HepG2 (cell line): Measurements from ENCODE around the gene DENND4C. TPM values are rescaled to one million over a fixed set of nuclear protein-coding genes. Genes with fewer than 3 reads are reported as not detected.

Experiments used
- ATAC-seq: fragments of 200-7000 bp; cut with Tn5 transposase; 3 replicates; pipeline ENCODE4 v1.9.1; 2020; ENCODE audit warnings: mild to moderate bottlenecking, moderate library complexity
- BruUV-seq: library from RNA; stranded (reverse); fragments of 400-500 nt; replicated peaks from 2 replicates; lab custom pipeline; 2021; lab: Mats Ljungman, UMichigan
- CTCF ChIA-PET: fragments of 300-600 bp; formaldehyde crosslinking; extraction: SDS; loops from one replicate; lab custom pipeline; 2021; ENCODE audit warnings: low total read pairs, inconsistent platforms, low intra/inter-chr PET ratio; lab: Yijun Ruan, JAX
- POLR2A ChIA-PET: fragments of 350-600 bp; sonication (Branson Sonifier 250); formaldehyde crosslinking; loops from one replicate; lab custom pipeline; 2020; ENCODE audit warnings: antibody characterized with exemption, inconsistent platforms; lab: Yijun Ruan, JAX
- DNase-seq: peaks from one replicate; pipeline ENCODE4 v3.0.0-alpha.2; 2015; ENCODE audit warnings: low spot score
- FAIRE-seq: peaks from 3 replicates; lab custom pipeline; 2011; peaks lifted over from hg19 to GRCh38; lab: Jason Lieb, UNC
- H2AFZ ChIP-seq: one replicate; pipeline ENCODE4 v1.6.1; 2011; ENCODE audit warnings: low read length, inconsistent platforms
- H3K27ac ChIP-seq: fragments of 300-600 bp; 3 replicates; pipeline ENCODE4 v1.8.0; 2011; ENCODE audit warnings: mixed run types, mild to moderate bottlenecking, mixed read lengths, low read length, inconsistent platforms; ENCODE audit not compliant: insufficient read depth; ENCODE audit errors: extremely low read length
- H3K27me3 ChIP-seq, 2 experiments: fragments of 200-600 bp in 1 of 2; 2 replicates in 1 of 2; 3 replicates in 1 of 2; pipeline versions ENCODE4 v1.6.0 to v1.8.0; 2011; ENCODE audit warnings: low read length in 2 of 2, mild to moderate bottlenecking in 2 of 2, moderate library complexity in 2 of 2, inconsistent platforms in 1 of 2; ENCODE audit not compliant: insufficient read depth in 2 of 2, control insufficient read depth in 1 of 2
- H3K36me3 ChIP-seq, 2 experiments: fragments of 200-600 bp in 1 of 2; replicated peaks in 1 of 2; 2 replicates in 1 of 2; 3 replicates in 1 of 2; pipeline versions ENCODE4 v1.5.1 to v1.8.0; 2011; ENCODE audit warnings: low read length in 2 of 2, inconsistent platforms in 1 of 2; ENCODE audit not compliant: insufficient read depth in 2 of 2, control insufficient read depth in 1 of 2
- H3K4me1 ChIP-seq: 2 replicates; pipeline ENCODE4 v1.5.1; 2012; ENCODE audit warnings: low read length, inconsistent platforms; ENCODE audit not compliant: insufficient read depth
- H3K4me2 ChIP-seq: 2 replicates; pipeline ENCODE4 v1.6.0; 2011; ENCODE audit warnings: low read depth, low read length, inconsistent platforms
- H3K4me3 ChIP-seq, 3 experiments: fragments of 200-600 bp in 1 of 3; sonication (generic), shearing (Covaris generic) in 1 of 3; replicated peaks in 1 of 3; 2 replicates each; pipeline ENCODE4 v1.5.1; 2011 to 2016; ENCODE audit warnings: low read length in 3 of 3, inconsistent platforms in 2 of 3, low read depth in 2 of 3, mild to moderate bottlenecking in 2 of 3, control low read depth in 1 of 3, mixed read lengths in 1 of 3; ENCODE audit not compliant: insufficient read depth in 1 of 3
- H3K79me2 ChIP-seq: one replicate; pipeline ENCODE4 v1.6.1; 2011; ENCODE audit warnings: low read length, inconsistent platforms; ENCODE audit not compliant: insufficient read depth
- H3K9ac ChIP-seq: 2 replicates; pipeline ENCODE4 v1.6.0; 2011; ENCODE audit warnings: mild to moderate bottlenecking, low read depth, low read length, inconsistent platforms; ENCODE audit not compliant: insufficient read depth
- H3K9me3 ChIP-seq: 2 replicates; pipeline ENCODE4 v1.5.1; 2012; ENCODE audit warnings: mild to moderate bottlenecking, low read length
- H4K20me1 ChIP-seq: 2 replicates; pipeline ENCODE4 v1.6.0; 2011; ENCODE audit warnings: inconsistent platforms, mild to moderate bottlenecking, low read length, moderate library complexity; ENCODE audit not compliant: insufficient read depth
- BRD4 ChIP-seq: sonication (generic); formaldehyde crosslinking; IDR thresholded peaks from 2 replicates; pipeline ENCODE4 v1.4.0; 2020; ENCODE audit warnings: missing genetic modification reagents
- RFXAP ChIP-seq: sonication (generic); formaldehyde crosslinking; IDR thresholded peaks from 2 replicates; pipeline ENCODE4 v1.4.0; 2020; ENCODE audit warnings: missing genetic modification reagents, borderline replicate concordance
- TEF ChIP-seq: sonication (generic); formaldehyde crosslinking; IDR thresholded peaks from 2 replicates; pipeline ENCODE4 v1.5.0; 2020; ENCODE audit warnings: missing genetic modification reagents
- ZNF441 ChIP-seq: sonication (generic); formaldehyde crosslinking; IDR thresholded peaks from 2 replicates; pipeline ENCODE4 v1.7.0; 2021; ENCODE audit warnings: missing genetic modification reagents, borderline replicate concordance
- WGBS: methylation state at CpG from one replicate; pipeline ENCODE4 v1.1.6; 2017; ENCODE audit warnings: low lambda C conversion rate; 5-methylcytosine and 5-hydroxymethylcytosine counted together
- in situ Hi-C: cut with HindIII; loops from 2 replicates; pipeline ENCODE4 v1.10.0; 2017; ENCODE audit warnings: low pct_unique_long_range_greater_than_20kb; ENCODE audit not compliant: extremely low pct_ligation_motif_present
- intact Hi-C: fragments of 100-400 bp; cut with micrococcal nuclease; formaldehyde crosslinking; loops from one replicate; pipeline ENCODE4 v1.10.0; 2022; ENCODE audit not compliant: unreplicated experiment
- polyA plus RNA-seq, 8 experiments: library from polyadenylated mRNA; depleted of rRNA in 3 of 8; stranded (reverse) in 7 of 8; unstranded in 1 of 8; fragments of >200 nt; fragmentation: Illumina TruSeq in 4 of 8; extraction: Trizol in 4 of 8; gene quantifications; 2 replicates each; pipeline versions ENCODE4 v1.2.1 to v1.2.3, GENCODE V29; 2011 to 2016; ENCODE audit warnings: low read depth in 4 of 8, missing spikeins in 1 of 8, mixed read lengths in 1 of 8; ENCODE audit not compliant: insufficient read depth in 1 of 8
- total RNA-seq, 5 experiments: library from RNA; depleted of rRNA; stranded (reverse); fragments of >200 nt; fragmentation: Illumina TruSeq; extraction: Trizol; gene quantifications; 2 replicates each; pipeline ENCODE4 v1.2.3, GENCODE V29; 2016; ENCODE audit warnings: low read depth in 1 of 5
- TF ChIP-seq, protein P1 (sequence below): sonication (generic); formaldehyde crosslinking; IDR thresholded peaks from 2 replicates; pipeline ENCODE4 v1.4.0; 2020; ENCODE audit warnings: mild to moderate bottlenecking, missing genetic modification reagents

DENND4C gene
- total and polyA plus RNA-seq, 2 of the 13 experiments (the other 11 are each of a cell fraction or from before 2014, with no cell fraction given), result 19.1 to 27.2 TPM

- ATAC-seq, result no peak
- no peaks in the 10 kb centered on the region for H3K27me3 ChIP-seq
- DNase-seq, result no peak
These were observed 21.8 kb downstream of the DENND4C start for GRCh38 chr9:19252174-19252884.

More at GRCh38 chr9:19252174-19252884, 21.8 kb downstream of the DENND4C start:
- Histone ChIP-seq H3K4me3 (no peak overlapping the region), H3K9me3 (no peaks in the 10 kb centered on the region), H3K4me1 (peaks cover 30% of the 10 kb centered on the region), H4K20me1 (peaks cover 17% of the 10 kb centered on the region; the same call in 1 of the 2 replicates), H2AFZ (no peak overlapping the region), H3K9ac (no peak overlapping the region), H3K79me2 (peaks cover 72% of the 10 kb centered on the region), H3K4me2 (no peak overlapping the region), H3K36me3 (no peaks in the 10 kb centered on the region)
- CTCF ChIA-PET, result no interaction called here
- FAIRE-seq, result no peak
- intact Hi-C loops, result no loop called here
- BruUV-seq, result no TSS peak
- 95% methylated on average over 7 of the region's 7 CpGs for WGBS
- POLR2A ChIA-PET, result interaction anchor here (0.9 kb wide), 1 partner anchor 203 kb away, joined by 3 read pairs; no protein-coding TSS in a partner anchor
- no peak for TF ChIP-seq TEF (CRISPR knock-in tag)
- no peak for TF ChIP-seq ZNF441
- TF ChIP-seq, protein P1, sequence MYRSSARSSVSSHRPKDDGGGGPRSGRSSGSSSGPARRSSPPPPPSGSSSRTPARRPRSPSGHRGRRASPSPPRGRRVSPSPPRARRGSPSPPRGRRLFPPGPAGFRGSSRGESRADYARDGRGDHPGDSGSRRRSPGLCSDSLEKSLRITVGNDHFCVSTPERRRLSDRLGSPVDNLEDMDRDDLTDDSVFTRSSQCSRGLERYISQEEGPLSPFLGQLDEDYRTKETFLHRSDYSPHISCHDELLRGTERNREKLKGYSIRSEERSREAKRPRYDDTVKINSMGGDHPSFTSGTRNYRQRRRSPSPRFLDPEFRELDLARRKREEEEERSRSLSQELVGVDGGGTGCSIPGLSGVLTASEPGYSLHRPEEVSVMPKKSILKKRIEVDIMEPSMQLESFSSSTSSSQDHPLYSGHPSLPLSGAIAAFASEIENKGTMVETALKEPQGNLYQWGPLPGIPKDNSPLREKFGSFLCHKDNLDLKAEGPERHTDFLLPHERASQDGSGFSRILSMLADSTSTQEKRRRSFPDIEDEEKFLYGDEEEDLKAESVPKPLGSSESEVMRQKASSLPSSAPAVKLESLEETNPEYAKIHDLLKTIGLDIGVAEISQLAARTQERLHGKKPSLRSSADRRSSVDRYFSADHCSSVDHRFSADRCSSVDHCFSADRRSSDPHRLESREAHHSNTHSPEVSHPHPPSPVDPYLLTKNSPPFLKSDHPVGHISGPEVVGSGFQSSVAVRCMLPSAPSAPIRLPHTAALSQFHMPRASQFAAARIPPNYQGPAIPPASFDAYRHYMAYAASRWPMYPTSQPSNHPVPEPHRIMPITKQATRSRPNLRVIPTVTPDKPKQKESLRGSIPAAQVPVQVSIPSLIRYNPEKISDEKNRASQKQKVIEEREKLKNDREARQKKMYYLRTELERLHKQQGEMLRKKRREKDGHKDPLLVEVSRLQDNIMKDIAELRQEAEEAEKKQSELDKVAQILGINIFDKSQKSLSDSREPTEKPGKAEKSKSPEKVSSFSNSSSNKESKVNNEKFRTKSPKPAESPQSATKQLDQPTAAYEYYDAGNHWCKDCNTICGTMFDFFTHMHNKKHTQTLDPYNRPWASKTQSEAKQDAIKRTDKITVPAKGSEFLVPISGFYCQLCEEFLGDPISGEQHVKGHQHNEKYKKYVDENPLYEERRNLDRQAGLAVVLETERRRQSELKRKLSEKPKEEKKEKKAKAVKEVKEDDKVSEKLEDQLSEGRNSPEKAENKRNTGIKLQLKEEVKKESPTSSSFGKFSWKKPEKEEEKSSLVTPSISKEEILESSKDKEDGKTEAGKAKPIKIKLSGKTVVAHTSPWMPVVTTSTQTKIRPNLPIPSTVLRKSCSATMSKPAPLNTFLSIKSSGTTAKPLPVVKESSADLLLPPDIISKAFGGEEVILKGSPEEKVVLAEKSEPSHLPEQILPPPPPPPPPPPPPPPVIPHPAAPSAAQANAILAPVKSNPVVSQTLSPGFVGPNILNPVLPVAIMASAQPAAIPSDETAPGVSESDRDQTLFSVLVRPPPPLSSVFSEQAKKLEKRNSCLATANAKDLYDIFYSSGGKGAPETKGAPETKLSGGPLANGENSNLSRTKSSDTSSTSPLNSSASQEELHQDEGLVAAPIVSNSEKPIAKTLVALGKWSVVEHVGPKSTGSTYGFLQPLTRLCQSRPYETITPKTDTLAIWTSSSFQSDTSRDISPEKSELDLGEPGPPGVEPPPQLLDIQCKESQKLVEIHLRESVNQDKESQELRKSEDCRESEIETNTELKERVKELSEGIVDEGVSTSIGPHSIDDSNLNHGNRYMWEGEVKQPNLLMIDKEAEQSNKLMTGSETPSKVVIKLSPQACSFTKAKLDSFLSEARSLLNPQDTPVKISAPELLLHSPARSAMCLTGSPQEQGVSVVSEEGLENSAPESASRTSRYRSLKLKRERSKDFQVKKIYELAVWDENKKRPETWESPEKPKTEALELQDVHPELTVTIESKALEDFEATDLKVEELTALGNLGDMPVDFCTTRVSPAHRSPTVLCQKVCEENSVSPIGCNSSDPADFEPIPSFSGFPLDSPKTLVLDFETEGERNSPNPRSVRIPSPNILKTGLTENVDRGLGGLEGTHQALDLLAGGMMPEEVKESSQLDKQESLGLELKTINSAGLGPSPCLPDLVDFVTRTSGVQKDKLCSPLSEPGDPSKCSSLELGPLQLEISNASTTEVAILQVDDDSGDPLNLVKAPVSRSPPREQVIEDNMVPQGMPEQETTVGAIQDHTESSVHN, result no peak
- TF ChIP-seq BRD4 (CRISPR knock-in tag), result no peak
- TF ChIP-seq RFXAP (CRISPR knock-in tag), result no peak
- TF ChIP-seq, all 625 proteins: peak for 0
- in situ Hi-C loops, result no loop called here
- H3K27ac ChIP-seq, result no peak overlapping the region
